Colonic mucosa (tissue), 4 donors: ENCODE measurements around the gene BMAL1. TPM values are rescaled to one million over a fixed set of nuclear protein-coding genes. Genes with fewer than 3 reads are reported as not detected.

Experiments
- DNase-seq: peaks from one replicate; pipeline ENCODE4 v3.0.0-alpha.2; 2020
- H3K27ac ChIP-seq: fragments of 200-600 bp; one replicate; pipeline ENCODE4 v1.8.0; 2021
- H3K27me3 ChIP-seq: fragments of 200-600 bp; one replicate; pipeline ENCODE4 v1.8.0; 2021
- H3K36me3 ChIP-seq: fragments of 200-600 bp; one replicate; pipeline ENCODE4 v1.8.0; 2021
- H3K4me1 ChIP-seq: fragments of 200-600 bp; one replicate; pipeline ENCODE4 v1.8.0; 2021; ENCODE audit warnings: mild to moderate bottlenecking
- H3K4me3 ChIP-seq: fragments of 200-600 bp; one replicate; pipeline ENCODE4 v1.8.0; 2021
- H3K9ac ChIP-seq, 2 donors: one replicate each; pipeline ENCODE4 v1.7.0; 2013; ENCODE audit warnings: control low read depth in 2 of 2, low read depth in 2 of 2, low read length in 2 of 2
- H3K9me3 ChIP-seq: fragments of 200-600 bp; one replicate; pipeline ENCODE4 v1.8.0; 2021
- CTCF ChIP-seq: fragments of 200-600 bp; IDR thresholded peaks from one replicate; pipeline ENCODE4 v1.8.0; 2022; ENCODE audit warnings: antibody characterized with exemption, mild to moderate bottlenecking
- intact Hi-C: fragments of 100-400 bp; cut with DNase I; formaldehyde crosslinking; loops from one replicate; pipeline ENCODE4 v1.14.1; 2022
- total RNA-seq, 2 donors: library from RNA; stranded (reverse); fragmentation: NEBNext Ultra II Directional in 1 of 2; extraction: Animal tissue kit (Norgen Biotek cat#: 25700) in 1 of 2; gene quantifications; one replicate each; pipeline ENCODE4 v1.2.1, GENCODE V29; 2021
- donor health status: healthy.
- donor health status: DM: no; HTN: no; CAD: no.
- donor health status: DM: no; HTN: no; CAD: no.

The BMAL1 gene
- total RNA-seq, 2 donors from 2014 or later: 10.0 to 14.6 TPM

- Histone ChIP-seq H3K9me3 (no peaks in the 10 kb centered on the region), H3K4me1 (no peaks in the 10 kb centered on the region), H3K27ac (no peak overlapping the region), H3K36me3 (no peaks in the 10 kb centered on the region), H3K27me3 (no peaks in the 10 kb centered on the region), H3K4me3 (no peak overlapping the region), H3K9ac (no peak overlapping the region)
- no peak for TF ChIP-seq CTCF
- intact Hi-C loops: no loop called here
- no peak for DNase-seq
These were observed 29.8 kb upstream of the BMAL1 start for GRCh38 chr11:13247606-13248296.

GRCh38 chr11:13249177-13249576, 28.4 kb upstream of the BMAL1 start:
- intact Hi-C loops: no loop called here

GRCh38 chr11:13249992-13250391, 27.6 kb upstream of the BMAL1 start:
- no peaks in the 10 kb centered on the region for H3K36me3 ChIP-seq
- H3K27ac ChIP-seq: no peak overlapping the region
- no peaks in the 10 kb centered on the region for H3K9me3 ChIP-seq
- H3K4me1 ChIP-seq: no peaks in the 10 kb centered on the region
- no peak for TF ChIP-seq CTCF
- no peak overlapping the region for H3K9ac ChIP-seq
- H3K4me3 ChIP-seq: no peak overlapping the region
- no peak for DNase-seq
- intact Hi-C loops: no loop called here
- no peaks in the 10 kb centered on the region for H3K27me3 ChIP-seq

More at GRCh38 chr11:13249177-13249576, 28.4 kb upstream of the BMAL1 start:
- DNase-seq: no peak
- TF ChIP-seq CTCF: no peak
- no peaks in the 10 kb centered on the region for H3K9me3 ChIP-seq
- H3K27ac ChIP-seq: no peak overlapping the region
- no peaks in the 10 kb centered on the region for H3K4me1 ChIP-seq
- no peaks in the 10 kb centered on the region for H3K36me3 ChIP-seq
- no peak overlapping the region for H3K4me3 ChIP-seq
- no peaks in the 10 kb centered on the region for H3K27me3 ChIP-seq
- H3K9ac ChIP-seq: no peak overlapping the region

- Histone ChIP-seq H3K4me1 (no peaks in the 10 kb centered on the region), H3K36me3 (no peaks in the 10 kb centered on the region), H3K9me3 (no peaks in the 10 kb centered on the region), H3K9ac (no peak overlapping the region), H3K27me3 (no peaks in the 10 kb centered on the region), H3K4me3 (no peak overlapping the region), H3K27ac (no peak overlapping the region)
- no peak for DNase-seq
- no peak for TF ChIP-seq CTCF
- intact Hi-C loops: no loop called here
These were observed 25.6 kb upstream of the BMAL1 start for GRCh38 chr11:13251966-13252365.

GRCh38 chr11:13252438-13252837, 25.2 kb upstream of the BMAL1 start:
- no peak for DNase-seq
- no peak for TF ChIP-seq CTCF
- intact Hi-C loops: no loop called here
- Histone ChIP-seq H3K4me3 (no peak overlapping the region), H3K9ac (no peak overlapping the region), H3K27me3 (no peaks in the 10 kb centered on the region), H3K27ac (no peak overlapping the region), H3K36me3 (no peaks in the 10 kb centered on the region), H3K9me3 (no peaks in the 10 kb centered on the region), H3K4me1 (no peaks in the 10 kb centered on the region)
